ENCODE data around the gene LTB4R2. TPM values are rescaled to one million over a fixed set of nuclear protein-coding genes. Genes with fewer than 3 reads are reported as not detected.

The LTB4R2 gene
- total RNA-seq, 4 donors from 2014 or later = 88.1 to 173 (median 147) TPM

DNA sequence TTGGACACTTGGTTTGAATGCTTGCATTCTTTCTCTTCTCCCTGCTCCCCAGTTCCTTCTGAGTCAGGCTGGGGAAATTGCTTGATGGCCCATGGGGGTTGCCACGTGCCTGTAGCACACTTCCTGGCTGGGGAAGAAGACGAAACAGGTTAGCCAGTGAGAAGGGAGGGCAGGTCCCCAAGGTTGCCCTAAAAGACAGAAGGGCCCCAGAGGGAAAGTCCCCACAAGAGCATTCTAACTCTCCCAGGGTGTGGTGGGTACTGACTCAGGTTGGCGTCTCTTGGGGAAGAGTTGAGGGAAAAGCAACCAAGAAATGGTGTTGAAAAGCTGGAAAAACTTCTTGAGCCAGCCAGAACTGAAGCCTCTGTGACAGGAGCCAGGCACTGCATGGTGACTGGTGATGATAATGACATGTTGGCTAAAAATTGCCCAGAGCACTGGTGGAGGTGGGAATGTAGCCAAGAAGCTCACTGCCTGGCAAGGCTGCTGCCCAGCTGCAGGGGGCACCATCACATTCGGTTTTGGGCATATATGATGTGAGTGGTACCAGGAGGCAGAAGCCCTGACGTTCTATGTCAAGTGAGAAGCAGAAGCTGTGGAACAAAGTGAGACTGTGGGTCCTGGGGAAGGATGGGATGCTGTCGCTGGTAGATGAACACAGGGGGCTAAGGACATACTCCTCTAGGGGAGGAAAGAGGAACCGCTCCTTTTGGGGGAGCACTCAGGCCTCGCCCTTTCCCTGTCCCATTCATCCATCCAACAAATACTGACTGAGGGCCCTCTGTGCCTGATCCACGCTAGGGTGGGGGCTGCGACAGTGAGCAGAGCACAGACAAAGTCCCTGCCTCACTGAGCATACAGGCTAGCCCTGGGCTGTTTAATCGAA, 30.4 kb upstream of the LTB4R2 start:
- TF ChIP-seq, protein P1, sequence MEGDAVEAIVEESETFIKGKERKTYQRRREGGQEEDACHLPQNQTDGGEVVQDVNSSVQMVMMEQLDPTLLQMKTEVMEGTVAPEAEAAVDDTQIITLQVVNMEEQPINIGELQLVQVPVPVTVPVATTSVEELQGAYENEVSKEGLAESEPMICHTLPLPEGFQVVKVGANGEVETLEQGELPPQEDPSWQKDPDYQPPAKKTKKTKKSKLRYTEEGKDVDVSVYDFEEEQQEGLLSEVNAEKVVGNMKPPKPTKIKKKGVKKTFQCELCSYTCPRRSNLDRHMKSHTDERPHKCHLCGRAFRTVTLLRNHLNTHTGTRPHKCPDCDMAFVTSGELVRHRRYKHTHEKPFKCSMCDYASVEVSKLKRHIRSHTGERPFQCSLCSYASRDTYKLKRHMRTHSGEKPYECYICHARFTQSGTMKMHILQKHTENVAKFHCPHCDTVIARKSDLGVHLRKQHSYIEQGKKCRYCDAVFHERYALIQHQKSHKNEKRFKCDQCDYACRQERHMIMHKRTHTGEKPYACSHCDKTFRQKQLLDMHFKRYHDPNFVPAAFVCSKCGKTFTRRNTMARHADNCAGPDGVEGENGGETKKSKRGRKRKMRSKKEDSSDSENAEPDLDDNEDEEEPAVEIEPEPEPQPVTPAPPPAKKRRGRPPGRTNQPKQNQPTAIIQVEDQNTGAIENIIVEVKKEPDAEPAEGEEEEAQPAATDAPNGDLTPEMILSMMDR (IDR thresholded peaks at IDR 0.05) = no peak
- TF ChIP-seq POLR2A (IDR thresholded peaks at IDR 0.05) = no peak
- intact Hi-C loops (cut with DNase I; ENCODE audit: low total_unique reads) = no loop called here
- DNase-seq (ENCODE audit: low spot score in 2 of 2) = no peak
- 56 to 61% methylated on average over 11 of the region's 11 CpGs for WGBS, 2 donors
- H3K4me3 ChIP-seq (ENCODE audit: low read depth, poor library complexity, severe bottlenecking) = no peak overlapping the region

DNA sequence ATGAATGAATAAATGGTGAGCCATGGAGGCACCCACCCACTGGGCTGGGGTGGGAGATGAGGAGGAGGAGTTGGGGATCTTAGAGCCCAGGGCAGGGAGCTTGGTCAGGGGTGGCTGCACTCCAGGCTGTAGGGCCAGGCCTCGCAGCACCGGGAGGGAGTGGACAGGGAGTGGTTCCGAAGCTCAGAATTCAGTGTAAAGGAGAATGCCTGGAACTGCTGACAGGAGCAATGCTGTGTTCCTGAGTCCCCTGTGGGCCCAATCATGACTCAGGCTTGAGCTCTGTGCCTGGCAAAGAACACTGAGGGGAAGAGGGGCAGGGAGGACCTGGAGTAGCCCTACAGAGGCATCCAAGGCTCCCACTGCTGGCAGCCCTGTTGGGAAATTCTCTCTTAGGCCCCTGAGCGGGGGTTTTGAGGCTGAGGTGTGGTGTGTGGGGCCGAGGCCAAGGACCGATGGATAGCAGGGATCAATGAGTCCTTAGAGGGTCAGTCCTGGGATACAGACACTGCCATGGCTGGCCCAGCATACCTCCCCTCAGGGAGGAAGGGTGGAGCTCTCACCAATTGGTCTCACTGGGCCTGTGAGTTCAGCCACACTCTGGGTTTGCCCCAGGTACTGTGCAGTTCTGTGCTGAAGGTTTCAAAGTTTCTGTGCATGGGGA, 29.0 kb upstream of the LTB4R2 start:
- no peak for DNase-seq (ENCODE audit: low spot score in 2 of 2)
- TF ChIP-seq POLR2A (IDR thresholded peaks at IDR 0.05) = no peak
- no peak overlapping the region for H3K4me3 ChIP-seq (ENCODE audit: low read depth, poor library complexity, severe bottlenecking)
- intact Hi-C loops (cut with DNase I; ENCODE audit: low total_unique reads) = no loop called here
- 63 to 73% methylated on average over 6 of the region's 6 CpGs for WGBS, 2 donors

DNA sequence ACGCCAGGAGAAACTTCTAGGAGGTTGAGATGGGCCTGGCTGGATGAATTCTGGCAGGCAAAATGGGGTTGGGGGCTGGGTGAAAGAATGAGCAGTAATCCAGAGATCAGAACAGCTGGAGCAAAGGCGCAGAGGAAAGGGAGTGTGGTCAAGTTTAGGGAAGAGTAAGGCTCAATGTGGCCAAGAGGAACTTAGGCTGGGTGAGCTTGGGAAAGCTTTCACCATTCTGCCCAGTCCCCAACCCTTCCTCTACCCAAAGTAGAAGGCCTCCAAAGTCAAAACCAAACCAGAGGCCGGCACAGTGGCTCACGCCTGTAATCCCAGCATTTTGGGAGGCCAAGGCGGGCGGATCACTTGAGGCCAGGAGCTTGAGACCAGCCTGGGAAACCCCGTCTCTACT, 28.3 kb upstream of the LTB4R2 start:
- no peak for DNase-seq (ENCODE audit: low spot score in 2 of 2)
- 88 to 97% methylated on average over 7 of the region's 7 CpGs for WGBS, 2 donors
- no peak overlapping the region for H3K4me3 ChIP-seq (ENCODE audit: low read depth, poor library complexity, severe bottlenecking)
- no peak for TF ChIP-seq POLR2A (IDR thresholded peaks at IDR 0.05)
- TF ChIP-seq, protein P1 (IDR thresholded peaks at IDR 0.05) = no peak
- intact Hi-C loops (cut with DNase I; ENCODE audit: low total_unique reads) = no loop called here

DNA sequence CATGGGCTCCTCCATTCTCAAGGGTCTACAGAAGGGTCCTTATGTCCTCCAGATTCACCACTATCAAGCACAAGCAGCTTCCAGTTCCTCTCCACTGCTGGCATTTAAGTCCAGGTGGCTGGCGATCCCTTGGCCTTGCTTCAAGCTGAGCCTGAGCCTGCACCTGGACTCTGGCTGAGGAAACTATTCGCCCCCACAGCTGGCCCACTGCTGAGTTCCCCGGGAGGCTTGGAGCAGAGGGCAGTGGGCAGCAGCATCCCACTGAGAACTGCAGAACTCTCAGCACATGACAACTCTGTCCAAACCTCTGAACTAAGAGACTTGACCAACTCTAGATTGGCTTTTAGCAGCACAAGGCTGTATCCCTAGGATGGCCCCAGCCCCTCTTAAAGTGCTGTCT, 27.2 kb upstream of the LTB4R2 start:
- intact Hi-C loops (cut with DNase I; ENCODE audit: low total_unique reads) = no loop called here
- 83 to 100% methylated on average over 3 of the region's 3 CpGs for WGBS, 2 donors
- H3K4me3 ChIP-seq (ENCODE audit: low read depth, poor library complexity, severe bottlenecking) = no peak overlapping the region
- DNase-seq (ENCODE audit: low spot score in 2 of 2) = no peak
- TF ChIP-seq POLR2A (IDR thresholded peaks at IDR 0.05) = no peak
- TF ChIP-seq, protein P1 (IDR thresholded peaks at IDR 0.05) = no peak

DNA sequence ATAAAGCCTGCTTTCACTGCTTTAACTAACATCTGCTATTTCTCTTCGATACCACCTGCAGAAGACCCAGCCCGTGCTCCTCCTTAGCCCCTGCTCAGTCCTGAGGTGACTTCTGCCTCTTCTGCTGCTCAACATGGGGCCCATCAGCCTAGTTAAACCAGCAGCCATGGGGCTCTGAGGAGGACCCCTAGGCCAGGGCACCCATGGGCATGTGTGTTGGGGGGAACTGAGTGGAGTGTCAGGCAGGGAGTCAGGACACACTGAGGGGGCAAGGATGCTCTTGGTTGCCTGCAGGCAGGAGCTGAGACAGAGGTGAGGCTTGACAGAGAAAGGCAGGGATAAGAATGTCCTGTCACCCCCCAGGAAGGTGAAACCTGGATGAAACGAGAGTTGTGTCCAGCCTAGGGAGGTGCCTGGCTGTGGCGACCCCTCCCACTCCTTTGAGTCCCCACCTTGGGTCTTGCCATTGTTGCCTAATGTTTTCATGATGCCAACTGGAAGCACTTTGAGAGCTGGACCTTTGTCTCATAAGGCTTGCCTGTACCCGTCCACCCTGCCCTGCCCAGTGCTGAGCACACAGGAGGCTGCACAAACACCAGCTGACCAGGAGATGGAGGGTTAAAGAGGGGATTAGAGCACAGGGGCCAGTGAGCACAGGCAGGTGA, 26.0 kb upstream of the LTB4R2 start:
- WGBS, 2 donors = 77 to 91% methylated on average over 5 of the region's 5 CpGs
- TF ChIP-seq POLR2A (IDR thresholded peaks at IDR 0.05) = no peak
- TF ChIP-seq, protein P1 (IDR thresholded peaks at IDR 0.05) = no peak
- intact Hi-C loops (cut with DNase I; ENCODE audit: low total_unique reads) = no loop called here
- no peak for DNase-seq (ENCODE audit: low spot score in 2 of 2)
- H3K4me3 ChIP-seq (ENCODE audit: low read depth, poor library complexity, severe bottlenecking) = no peak overlapping the region

DNA sequence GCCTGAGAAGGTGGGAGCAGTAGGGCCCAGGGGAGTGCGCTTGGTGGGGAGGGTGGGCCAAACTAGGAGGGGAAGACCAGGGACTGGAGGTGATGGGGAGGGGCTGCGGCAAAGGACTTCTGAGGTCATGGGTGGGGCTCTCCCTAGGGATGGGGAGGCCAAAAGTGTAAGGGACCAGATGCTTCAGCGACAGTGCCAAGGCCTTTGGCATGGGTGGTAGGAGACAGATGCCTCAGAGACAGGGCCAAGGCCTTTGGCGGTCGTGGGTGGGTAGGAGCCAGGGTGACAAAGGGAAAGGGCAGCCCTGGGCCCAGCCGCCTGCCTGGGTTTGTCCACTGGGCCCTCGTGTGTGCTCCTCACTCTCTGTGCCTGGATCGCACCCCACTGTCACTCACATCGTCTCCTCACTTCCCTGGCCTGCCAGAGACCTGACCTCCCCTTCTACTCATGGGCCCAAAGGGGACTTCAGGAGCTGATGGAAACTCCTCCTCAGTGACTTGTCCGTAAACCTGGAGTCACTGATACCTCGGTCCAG, 25.4 kb upstream of the LTB4R2 start:
- 58 to 65% methylated on average over 11 of the region's 11 CpGs for WGBS, 2 donors
- intact Hi-C loops (cut with DNase I; ENCODE audit: low total_unique reads) = no loop called here
- TF ChIP-seq, protein P1 (IDR thresholded peaks at IDR 0.05) = no peak
- TF ChIP-seq POLR2A (IDR thresholded peaks at IDR 0.05) = no peak
- DNase-seq (ENCODE audit: low spot score in 2 of 2) = no peak
- H3K4me3 ChIP-seq (ENCODE audit: low read depth, poor library complexity, severe bottlenecking) = no peak overlapping the region

Measured in lower leg skin (tissue), 4 donors.